KMS-11 (cell line): ENCODE data around the gene GCSAM.

Experiments used
- H2AFZ ChIP-seq: fragments of 200-600 bp; sonication (generic); 2 replicates; pipeline ENCODE4 v1.6.1; 2016; ENCODE audit warnings: antibody characterized with exemption, mixed run types, low read depth
- H3K27ac ChIP-seq: fragments of 200-600 bp; sonication (generic); 2 replicates; pipeline ENCODE4 v1.6.1; 2016; ENCODE audit warnings: mild to moderate bottlenecking, mixed run types
- H3K27me3 ChIP-seq: fragments of 200-600 bp; sonication (generic); 2 replicates; pipeline ENCODE4 v1.6.1; 2017; ENCODE audit warnings: mild to moderate bottlenecking, low read depth, mixed run types, moderate library complexity; ENCODE audit not compliant: insufficient read depth
- H3K36me3 ChIP-seq: fragments of 200-600 bp; sonication (generic); 2 replicates; pipeline ENCODE4 v1.6.1; 2017; ENCODE audit warnings: mild to moderate bottlenecking, mixed run types; ENCODE audit not compliant: insufficient read depth
- H3K4me1 ChIP-seq: fragments of 200-600 bp; sonication (generic); 2 replicates; pipeline ENCODE4 v1.6.1; 2016; ENCODE audit warnings: mild to moderate bottlenecking, low read depth, mixed run types; ENCODE audit not compliant: poor library complexity, severe bottlenecking
- H3K4me2 ChIP-seq: fragments of 200-600 bp; sonication (generic); 2 replicates; pipeline ENCODE4 v1.7.0; 2016; ENCODE audit warnings: mild to moderate bottlenecking, mixed run types
- H3K4me3 ChIP-seq: fragments of 200-600 bp; sonication (generic); IDR thresholded peaks from 2 replicates; pipeline ENCODE4 v1.6.1; 2017; ENCODE audit warnings: low read depth, low read length, mixed read lengths; ENCODE audit not compliant: insufficient read depth
- H3K79me2 ChIP-seq: fragments of 200-600 bp; sonication (generic); 2 replicates; pipeline ENCODE4 v1.6.1; 2016; ENCODE audit warnings: low read depth, mixed run types; ENCODE audit not compliant: insufficient read depth
- H3K9ac ChIP-seq: fragments of 200-600 bp; sonication (generic); 2 replicates; pipeline ENCODE4 v1.6.1; 2016; ENCODE audit warnings: mild to moderate bottlenecking, mixed run types
- H4K20me1 ChIP-seq: fragments of 200-600 bp; sonication (generic); 2 replicates; pipeline ENCODE4 v1.6.1; 2016; ENCODE audit warnings: mild to moderate bottlenecking, mixed run types; ENCODE audit not compliant: insufficient read depth
- TF ChIP-seq, protein P1 (sequence below): fragments of 200-600 bp; sonication (generic); conservative IDR thresholded peaks from 2 replicates; pipeline ENCODE4 v1.6.1; 2017; ENCODE audit warnings: low read depth, mild to moderate bottlenecking, antibody characterized with exemption, low read length, moderate library complexity, mixed read lengths

Gene GCSAM

DNA sequence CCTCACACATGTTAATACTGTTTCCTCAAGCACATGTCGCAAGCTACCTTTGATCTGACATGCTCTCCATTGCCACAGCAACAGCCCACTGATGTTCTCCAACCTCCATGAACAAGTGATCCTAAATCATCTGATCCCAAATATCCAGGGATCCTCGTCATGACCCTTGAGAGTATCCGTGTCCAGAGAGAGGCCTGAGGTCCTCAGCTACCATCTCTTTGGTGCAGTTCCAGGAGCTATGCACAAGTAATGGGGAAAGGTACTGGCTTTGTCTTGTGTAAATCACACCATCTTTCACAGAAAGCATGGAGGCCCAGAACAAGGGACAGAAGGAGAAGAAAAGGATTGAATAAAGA lies 2.4 kb downstream of the GCSAM start:
- Histone ChIP-seq H3K9ac (no peak overlapping the region), H2AFZ (no peak overlapping the region), H3K4me1 (peaks cover 41% of the 10 kb centered on the region), H3K79me2 (no peaks in the 10 kb centered on the region), H3K4me3 (no peak overlapping the region), H3K27me3 (no peaks in the 10 kb centered on the region), H3K27ac (no peak overlapping the region), H3K36me3 (no peaks in the 10 kb centered on the region), H4K20me1 (no peaks in the 10 kb centered on the region), H3K4me2 (no peak overlapping the region)
- TF ChIP-seq, protein P1, sequence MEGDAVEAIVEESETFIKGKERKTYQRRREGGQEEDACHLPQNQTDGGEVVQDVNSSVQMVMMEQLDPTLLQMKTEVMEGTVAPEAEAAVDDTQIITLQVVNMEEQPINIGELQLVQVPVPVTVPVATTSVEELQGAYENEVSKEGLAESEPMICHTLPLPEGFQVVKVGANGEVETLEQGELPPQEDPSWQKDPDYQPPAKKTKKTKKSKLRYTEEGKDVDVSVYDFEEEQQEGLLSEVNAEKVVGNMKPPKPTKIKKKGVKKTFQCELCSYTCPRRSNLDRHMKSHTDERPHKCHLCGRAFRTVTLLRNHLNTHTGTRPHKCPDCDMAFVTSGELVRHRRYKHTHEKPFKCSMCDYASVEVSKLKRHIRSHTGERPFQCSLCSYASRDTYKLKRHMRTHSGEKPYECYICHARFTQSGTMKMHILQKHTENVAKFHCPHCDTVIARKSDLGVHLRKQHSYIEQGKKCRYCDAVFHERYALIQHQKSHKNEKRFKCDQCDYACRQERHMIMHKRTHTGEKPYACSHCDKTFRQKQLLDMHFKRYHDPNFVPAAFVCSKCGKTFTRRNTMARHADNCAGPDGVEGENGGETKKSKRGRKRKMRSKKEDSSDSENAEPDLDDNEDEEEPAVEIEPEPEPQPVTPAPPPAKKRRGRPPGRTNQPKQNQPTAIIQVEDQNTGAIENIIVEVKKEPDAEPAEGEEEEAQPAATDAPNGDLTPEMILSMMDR = no peak

DNA sequence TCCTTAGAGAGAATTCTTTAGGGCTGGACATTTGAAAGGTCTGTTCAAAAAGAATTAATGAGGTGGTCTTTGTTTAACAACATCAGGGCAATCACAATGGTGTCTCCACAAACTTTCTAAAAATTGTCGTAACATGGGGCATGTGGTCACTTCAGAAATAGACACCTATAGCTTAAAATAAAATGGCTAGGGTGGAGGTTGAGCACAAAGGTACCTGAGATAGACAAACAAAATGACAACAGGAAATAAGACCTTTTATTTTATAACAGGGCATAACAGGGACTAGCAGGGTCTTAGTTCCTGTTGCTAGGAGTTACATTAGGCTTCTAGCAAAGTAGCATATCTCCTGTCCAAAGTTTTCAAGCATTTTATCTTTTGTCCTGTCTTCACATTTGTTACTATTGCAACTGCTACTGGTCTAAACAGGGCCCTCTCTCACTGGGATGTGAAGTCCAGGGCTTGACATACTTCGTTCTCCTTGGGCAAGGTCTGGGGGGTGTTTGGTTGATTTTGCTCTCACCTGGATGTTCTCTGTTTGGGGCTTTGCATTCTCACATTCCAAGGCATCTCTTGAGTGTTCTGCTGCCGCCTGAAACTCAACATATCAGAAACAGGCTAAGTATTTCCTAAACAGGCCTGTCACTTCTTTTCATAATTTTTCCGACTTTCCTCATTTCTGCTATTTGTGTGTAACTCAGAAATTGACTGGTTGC lies 3.0 kb downstream of the GCSAM start:
- Histone ChIP-seq H3K27me3 (no peaks in the 10 kb centered on the region), H3K9ac (no peak overlapping the region), H3K27ac (no peak overlapping the region), H3K36me3 (no peaks in the 10 kb centered on the region), H3K4me3 (no peak overlapping the region), H3K4me1 (peaks cover 35% of the 10 kb centered on the region), H3K4me2 (no peak overlapping the region), H2AFZ (no peak overlapping the region), H3K79me2 (no peaks in the 10 kb centered on the region), H4K20me1 (no peaks in the 10 kb centered on the region)
- TF ChIP-seq, protein P1 = no peak

DNA sequence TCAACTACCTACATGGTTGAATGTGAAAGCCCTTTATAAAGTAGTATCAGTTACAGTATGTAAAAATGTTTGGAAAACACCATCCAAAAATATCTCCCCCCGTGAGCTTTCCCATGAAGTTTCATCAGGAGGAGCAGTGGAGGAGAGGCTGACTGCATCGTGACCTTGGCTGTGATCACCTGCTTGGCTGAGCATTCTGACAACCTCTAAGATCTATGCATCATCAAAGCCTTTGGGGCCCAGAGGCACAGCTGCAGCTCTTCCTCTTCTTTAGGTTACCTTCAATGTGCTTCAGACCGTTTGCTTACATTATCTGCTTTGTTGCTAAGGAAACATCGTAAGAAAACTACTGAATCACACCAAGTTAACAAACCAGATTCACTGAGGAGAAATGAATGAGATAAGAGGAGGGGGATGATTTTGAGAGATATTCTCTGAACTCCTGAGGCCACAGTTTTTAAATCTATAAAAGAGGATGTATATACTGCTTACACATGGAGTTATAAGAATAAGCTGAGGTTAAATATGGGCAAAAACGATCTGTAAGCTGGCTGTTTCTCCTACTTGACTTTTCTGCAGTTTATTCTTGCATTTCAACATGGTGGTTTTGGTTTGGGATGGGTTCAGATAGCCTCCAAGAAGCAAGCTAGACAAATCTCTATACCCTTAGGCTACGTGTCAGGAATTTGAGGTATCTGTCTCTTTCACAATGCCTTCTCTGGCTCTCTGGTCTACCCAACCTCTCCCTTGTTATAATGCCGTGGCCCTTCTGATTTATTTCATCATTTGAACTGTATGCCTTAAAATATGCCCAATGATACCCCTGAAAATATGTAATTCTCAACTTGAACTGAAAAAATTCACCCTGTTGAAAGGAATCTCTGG lies 4.0 kb downstream of the GCSAM start:
- Histone ChIP-seq H3K9ac (no peak overlapping the region), H3K4me3 (no peak overlapping the region), H3K27me3 (no peaks in the 10 kb centered on the region), H3K4me1 (peaks cover 25% of the 10 kb centered on the region), H3K79me2 (no peaks in the 10 kb centered on the region), H2AFZ (no peak overlapping the region), H3K27ac (no peak overlapping the region), H3K4me2 (no peak overlapping the region), H3K36me3 (no peaks in the 10 kb centered on the region), H4K20me1 (no peaks in the 10 kb centered on the region)
- TF ChIP-seq, protein P1 = no peak

DNA sequence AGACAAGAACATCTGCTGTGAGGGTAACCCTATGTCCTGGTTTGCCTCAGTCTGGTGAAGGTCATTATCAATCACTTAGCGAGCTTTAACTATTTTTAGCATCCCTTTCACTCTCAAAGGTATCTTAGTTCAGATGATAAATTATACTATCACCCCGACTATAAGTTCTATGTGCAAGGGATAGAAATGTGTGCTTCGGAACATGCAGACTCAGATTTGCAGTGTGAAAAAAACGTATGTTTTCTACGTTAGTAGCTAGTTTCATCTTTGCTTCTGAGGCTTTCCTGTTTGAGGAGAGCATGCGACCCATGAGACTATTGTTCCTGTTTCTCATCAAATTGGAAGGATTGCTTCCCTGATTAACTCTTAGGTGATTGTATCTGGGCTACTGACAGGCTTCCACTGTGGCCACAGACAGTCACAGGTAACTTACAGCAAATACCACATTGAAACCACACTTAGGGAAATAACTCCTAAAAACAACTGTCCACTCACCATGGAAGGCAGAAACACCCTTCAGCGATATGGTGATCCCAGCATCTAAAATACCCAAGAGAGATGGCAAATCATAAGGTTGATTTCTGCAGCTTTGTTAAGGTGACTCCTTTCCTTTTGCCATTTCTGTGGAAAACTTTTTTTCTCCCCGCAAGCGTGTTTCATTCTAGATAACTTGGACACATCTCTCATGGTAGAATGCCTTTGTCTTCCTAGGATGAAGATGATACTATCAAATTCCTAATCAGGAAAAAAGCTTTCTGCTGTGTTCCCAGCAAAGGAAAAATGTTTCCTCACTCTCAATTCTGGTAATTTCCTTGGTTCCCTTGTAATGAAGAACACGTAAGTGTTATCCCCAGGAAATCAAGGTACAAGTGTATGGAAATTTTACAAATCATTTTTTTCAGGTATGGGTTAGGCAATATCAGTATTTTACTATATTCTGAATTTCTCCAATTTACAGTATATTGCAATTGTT lies 5.2 kb downstream of the GCSAM start:
- Histone ChIP-seq H3K4me3 (no peak overlapping the region), H3K4me1 (peaks cover 14% of the 10 kb centered on the region), H2AFZ (no peak overlapping the region), H3K4me2 (no peak overlapping the region), H3K79me2 (no peaks in the 10 kb centered on the region), H3K27me3 (no peaks in the 10 kb centered on the region), H3K36me3 (no peaks in the 10 kb centered on the region), H3K9ac (no peak overlapping the region), H3K27ac (no peak overlapping the region), H4K20me1 (no peaks in the 10 kb centered on the region)
- TF ChIP-seq, protein P1 = no peak
